DOHH2 (cell line): ENCODE measurements around the gene DENND1A.

Experiments
- CTCF ChIP-seq: fragments of 200-600 bp; sonication (generic); IDR thresholded peaks from one replicate; pipeline ENCODE4 v1.5.1; 2014; ENCODE audit warnings: antibody characterized with exemption, mild to moderate bottlenecking, low read depth, low read length; ENCODE audit not compliant: poor library complexity, severe bottlenecking
- EZH2phosphoT487 ChIP-seq: fragments of 200-600 bp; sonication (generic); IDR thresholded peaks from 2 replicates; pipeline ENCODE4 v1.6.1; 2017; ENCODE audit warnings: borderline replicate concordance, mild to moderate bottlenecking, antibody characterized with exemption, low read length, moderate library complexity, mixed read lengths

GRCh38 chr9:123821619-123822018 is 108.3 kb downstream of the DENND1A start:
- TF ChIP-seq CTCF, result no peak
- TF ChIP-seq EZH2phosphoT487, result no peak
